Fibroblast of mammary gland (primary cell): ENCODE results near the gene COMMD8.

ENCODE experiments used
- DNase-seq: peaks from one replicate; pipeline ENCODE4 v3.0.0-alpha.2; 2010; ENCODE audit warnings: low read depth
- H3K4me3 ChIP-seq: 2 replicates; pipeline ENCODE4 v1.5.1; 2011; ENCODE audit warnings: low read depth, mild to moderate bottlenecking, low read length, moderate library complexity; ENCODE audit not compliant: control insufficient read depth
- CTCF ChIP-seq: conservative IDR thresholded peaks from 2 replicates; pipeline ENCODE4 v1.5.1; 2011; ENCODE audit warnings: low read depth, low read length, inconsistent platforms; ENCODE audit not compliant: control insufficient read depth, insufficient read depth

COMMD8 gene

GRCh38 chr4:47473141-47473750 lies 9.7 kb upstream of the COMMD8 start:
- no peak for TF ChIP-seq CTCF
- H3K4me3 ChIP-seq, result no peak overlapping the region
- DNase-seq, result no peak

- H3K4me3 ChIP-seq, result no peak overlapping the region
- TF ChIP-seq CTCF, result no peak
- DNase-seq, result no peak
These were observed 8.1 kb upstream of the COMMD8 start for GRCh38 chr4:47471591-47471990.

- no peak for DNase-seq
- no peak for TF ChIP-seq CTCF
- H3K4me3 ChIP-seq, result no peak overlapping the region
These were observed 7.6 kb upstream of the COMMD8 start for GRCh38 chr4:47471064-47471463.

- H3K4me3 ChIP-seq, result no peak overlapping the region
- no peak for DNase-seq
- TF ChIP-seq CTCF, result no peak
These were observed 6.4 kb upstream of the COMMD8 start for GRCh38 chr4:47469951-47470350.

GRCh38 chr4:47468706-47469365 lies 5.3 kb upstream of the COMMD8 start:
- no peak overlapping the region for H3K4me3 ChIP-seq
- no peak for DNase-seq
- TF ChIP-seq CTCF, result no peak

GRCh38 chr4:47466056-47466785 lies 2.7 kb upstream of the COMMD8 start:
- no peak for DNase-seq
- H3K4me3 ChIP-seq, result no peak overlapping the region
- no peak for TF ChIP-seq CTCF
